NB4 (cell line): Measurements from ENCODE around the gene RIT2.

Experiments used
- DNase-seq: peaks from one replicate; pipeline ENCODE4 v3.0.0; 2010; ENCODE audit warnings: low read depth
- H3K4me3 ChIP-seq: one replicate; pipeline ENCODE4 v1.5.1; 2011; ENCODE audit warnings: mild to moderate bottlenecking, low read depth, low read length, moderate library complexity
- MYC ChIP-seq: IDR thresholded peaks from 2 replicates; pipeline ENCODE4 v1.6.1; 2011; ENCODE audit warnings: low read depth, low read length
- POLR2A ChIP-seq: IDR thresholded peaks from 2 replicates; pipeline ENCODE4 v1.6.1; 2011; ENCODE audit warnings: mild to moderate bottlenecking; ENCODE audit not compliant: insufficient read length; ENCODE audit errors: extremely low read depth
- TF ChIP-seq, protein P1 (sequence below): IDR thresholded peaks from 2 replicates; pipeline ENCODE4 v1.6.1; 2011; ENCODE audit warnings: low read depth, low read length
- TF ChIP-seq, protein P2 (sequence below): IDR thresholded peaks from one replicate; pipeline ENCODE4 v1.5.1; 2012; ENCODE audit warnings: low read depth, low read length

RIT2 gene

DNA sequence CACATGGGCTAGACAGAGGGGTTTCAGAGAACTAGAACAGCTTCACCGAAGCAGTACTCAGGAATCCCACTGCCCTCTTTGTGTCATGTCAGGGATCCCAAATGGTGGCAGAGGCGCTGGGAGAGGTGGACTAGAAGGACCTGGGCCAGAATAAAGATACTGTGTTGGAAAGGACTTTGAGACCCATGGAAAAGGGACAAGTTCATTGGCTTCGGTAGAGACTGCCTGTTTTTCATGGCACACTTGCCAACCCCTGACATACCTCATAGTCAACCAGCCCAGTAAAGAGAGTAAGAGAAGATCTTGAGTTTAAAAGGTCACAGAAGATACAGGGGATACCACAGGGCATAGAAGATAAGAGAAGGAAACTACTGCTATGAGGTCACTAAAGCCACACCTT lies 381.0 kb downstream of the RIT2 start:
- no peak overlapping the region for H3K4me3 ChIP-seq
- no peak for DNase-seq
- TF ChIP-seq MYC, result no peak
- TF ChIP-seq, protein P1, sequence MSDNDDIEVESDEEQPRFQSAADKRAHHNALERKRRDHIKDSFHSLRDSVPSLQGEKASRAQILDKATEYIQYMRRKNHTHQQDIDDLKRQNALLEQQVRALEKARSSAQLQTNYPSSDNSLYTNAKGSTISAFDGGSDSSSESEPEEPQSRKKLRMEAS, result no peak
- TF ChIP-seq, protein P2, sequence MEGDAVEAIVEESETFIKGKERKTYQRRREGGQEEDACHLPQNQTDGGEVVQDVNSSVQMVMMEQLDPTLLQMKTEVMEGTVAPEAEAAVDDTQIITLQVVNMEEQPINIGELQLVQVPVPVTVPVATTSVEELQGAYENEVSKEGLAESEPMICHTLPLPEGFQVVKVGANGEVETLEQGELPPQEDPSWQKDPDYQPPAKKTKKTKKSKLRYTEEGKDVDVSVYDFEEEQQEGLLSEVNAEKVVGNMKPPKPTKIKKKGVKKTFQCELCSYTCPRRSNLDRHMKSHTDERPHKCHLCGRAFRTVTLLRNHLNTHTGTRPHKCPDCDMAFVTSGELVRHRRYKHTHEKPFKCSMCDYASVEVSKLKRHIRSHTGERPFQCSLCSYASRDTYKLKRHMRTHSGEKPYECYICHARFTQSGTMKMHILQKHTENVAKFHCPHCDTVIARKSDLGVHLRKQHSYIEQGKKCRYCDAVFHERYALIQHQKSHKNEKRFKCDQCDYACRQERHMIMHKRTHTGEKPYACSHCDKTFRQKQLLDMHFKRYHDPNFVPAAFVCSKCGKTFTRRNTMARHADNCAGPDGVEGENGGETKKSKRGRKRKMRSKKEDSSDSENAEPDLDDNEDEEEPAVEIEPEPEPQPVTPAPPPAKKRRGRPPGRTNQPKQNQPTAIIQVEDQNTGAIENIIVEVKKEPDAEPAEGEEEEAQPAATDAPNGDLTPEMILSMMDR, result no peak

DNA sequence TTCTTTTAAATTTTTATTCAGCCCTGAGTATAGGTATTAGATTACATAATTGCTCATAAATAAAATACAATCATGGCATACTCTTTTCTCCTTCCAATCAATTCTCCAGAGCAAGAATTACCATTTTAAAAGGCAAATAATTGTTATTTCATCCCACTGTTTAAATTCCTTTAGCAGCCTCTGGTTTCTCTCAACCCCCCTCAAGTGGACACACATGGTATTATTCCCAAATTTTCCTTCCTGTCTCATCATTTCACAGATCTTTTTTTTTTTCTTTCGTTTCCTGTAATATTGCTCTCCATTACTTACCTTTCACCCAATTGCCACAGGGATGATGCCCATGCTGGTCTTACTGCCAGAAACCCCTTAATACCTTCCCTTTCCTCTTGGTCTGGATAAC lies 385.2 kb downstream of the RIT2 start:
- H3K4me3 ChIP-seq, result no peak overlapping the region
- DNase-seq, result no peak
- TF ChIP-seq POLR2A (no peak), MYC (no peak)
- TF ChIP-seq, protein P2, result no peak
- TF ChIP-seq, protein P1, result no peak

DNA sequence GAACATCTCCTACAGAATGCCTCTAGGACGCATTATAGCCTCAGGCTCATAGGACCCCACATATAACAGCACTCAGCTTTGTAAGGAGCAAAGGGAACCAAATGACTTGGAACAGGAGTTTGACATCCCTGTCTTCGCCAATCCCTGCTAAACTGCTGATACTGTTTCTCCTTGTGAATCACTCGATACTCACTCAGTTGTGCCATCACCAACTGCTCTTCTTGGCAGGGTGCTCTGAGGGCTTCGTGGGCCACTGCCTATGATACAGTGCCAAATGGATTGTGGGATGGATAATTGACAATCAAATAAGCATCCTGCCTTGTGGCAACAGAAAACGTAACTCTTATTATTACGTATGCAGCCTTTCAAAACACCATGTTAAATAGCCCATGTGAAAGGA lies 396.3 kb downstream of the RIT2 start:
- no peak for DNase-seq
- TF ChIP-seq, protein P2, result no peak
- TF ChIP-seq, protein P1, result no peak
- TF ChIP-seq POLR2A (no peak), MYC (no peak)
- H3K4me3 ChIP-seq, result no peak overlapping the region

DNA sequence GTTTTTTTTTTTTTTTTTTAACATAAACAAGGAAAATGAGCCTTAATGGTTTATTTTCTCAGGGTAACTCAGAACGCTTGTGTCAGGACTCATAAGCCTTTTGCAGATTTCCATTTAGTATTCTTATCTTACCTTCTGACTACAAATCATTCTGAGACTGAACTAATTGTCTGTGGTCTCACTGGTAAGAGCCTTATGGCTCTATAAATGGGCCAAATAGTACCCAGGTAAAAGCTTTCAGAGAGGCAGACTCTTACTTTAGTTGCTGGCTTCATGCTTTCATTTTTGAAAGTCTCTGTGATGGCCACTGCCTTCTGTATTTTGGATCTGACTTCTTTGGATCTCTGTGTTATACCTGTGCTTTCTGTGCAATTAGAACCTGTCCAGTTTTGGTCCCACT lies 403.4 kb downstream of the RIT2 start:
- H3K4me3 ChIP-seq, result no peak overlapping the region
- DNase-seq, result no peak
- TF ChIP-seq, protein P1, result no peak
- no peak for TF ChIP-seq MYC
- TF ChIP-seq, protein P2, result no peak
- no peak for TF ChIP-seq POLR2A

DNA sequence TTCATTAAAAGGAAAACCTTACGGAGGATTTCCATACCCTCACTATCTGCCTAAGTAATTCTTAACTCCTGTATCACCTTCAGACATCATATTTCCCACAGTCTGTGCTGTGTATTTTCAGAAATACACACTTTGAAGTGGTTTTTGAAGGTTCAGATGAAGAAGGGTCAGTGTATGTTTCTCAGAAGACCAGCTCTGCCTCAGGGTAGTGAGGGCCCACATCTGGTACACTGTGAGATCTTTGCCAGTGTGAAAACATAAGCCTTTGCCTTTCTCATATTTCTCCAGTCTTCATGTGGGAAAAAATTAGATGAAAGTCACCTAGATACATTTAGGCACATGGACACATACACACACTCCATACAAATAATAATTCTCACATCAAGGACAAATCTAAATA lies 408.4 kb downstream of the RIT2 start:
- TF ChIP-seq, protein P1, result no peak
- TF ChIP-seq MYC (no peak), POLR2A (no peak)
- TF ChIP-seq, protein P2, result no peak
- H3K4me3 ChIP-seq, result no peak overlapping the region
- DNase-seq, result no peak

DNA sequence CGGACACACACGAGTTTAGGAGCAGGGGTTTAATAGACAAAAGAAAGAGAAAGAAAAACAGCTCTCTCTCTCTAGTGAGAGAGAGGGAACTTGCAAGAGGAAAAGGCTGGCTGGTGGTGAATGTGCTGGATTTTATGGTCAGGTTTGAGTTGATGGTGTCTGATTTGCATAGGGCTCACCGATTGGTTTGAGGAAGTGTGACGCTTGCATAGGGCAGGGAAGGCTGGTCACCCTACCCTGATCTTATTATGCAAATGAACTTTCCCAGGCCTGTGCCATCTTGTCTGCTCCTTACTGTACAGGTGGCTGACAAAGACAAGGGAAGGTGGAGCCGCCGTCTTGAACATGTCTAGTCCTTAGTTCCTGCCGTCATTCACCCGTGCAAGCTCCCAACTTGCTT lies 408.9 kb downstream of the RIT2 start:
- H3K4me3 ChIP-seq, result no peak overlapping the region
- TF ChIP-seq, protein P2, result no peak
- TF ChIP-seq, protein P1, result no peak
- TF ChIP-seq POLR2A, result no peak
- no peak for TF ChIP-seq MYC
- peak; percentile 67 for DNase-seq
